T-helper 22 cell (primary cell): Measurements from ENCODE around the gene SHROOM2.
"Not testable (repeated sequence)": the region's sequence is repeated elsewhere in the genome, so short reads cannot be mapped to it uniquely, and the experiment has no call there.

Experiments used
- DNase-seq: peaks from one replicate; pipeline ENCODE4 v3.0.0-alpha.2; 2020; ENCODE audit warnings: low read depth

Gene SHROOM2

GRCh38 chrX:9785944-9786797 is at the start of gene SHROOM2:
Gene SHROOM2, plus strand, starts transcription at chrX:9786429. Its CDS starts 117 bp downstream, at chrX:9786546.
- DNase-seq = no peak

- no peak for DNase-seq
Observed at GRCh38 chrX:9737363-9737762, 48.9 kb upstream of the SHROOM2 start.

GRCh38 chrX:9738151-9738550 is 48.1 kb upstream of the SHROOM2 start:
- DNase-seq = no peak

GRCh38 chrX:9739130-9739529 is 47.1 kb upstream of the SHROOM2 start:
- no peak for DNase-seq

GRCh38 chrX:9745417-9746115 is 40.7 kb upstream of the SHROOM2 start:
- DNase-seq = no peak

- DNase-seq = no peak
Observed at GRCh38 chrX:9746148-9746888, 39.9 kb upstream of the SHROOM2 start.

- no peak for DNase-seq
Observed at GRCh38 chrX:9747644-9748043, 38.6 kb upstream of the SHROOM2 start.

GRCh38 chrX:9749146-9749692 is 37.0 kb upstream of the SHROOM2 start:
- DNase-seq = no peak

GRCh38 chrX:9757366-9757765 is 28.9 kb upstream of the SHROOM2 start:
- no peak for DNase-seq

- no peak for DNase-seq
Observed at GRCh38 chrX:9758021-9758638, 28.1 kb upstream of the SHROOM2 start.

GRCh38 chrX:9759337-9759736 is 26.9 kb upstream of the SHROOM2 start:
- no peak for DNase-seq

GRCh38 chrX:9765072-9765736 is 21.0 kb upstream of the SHROOM2 start:
- DNase-seq = no peak

- no peak for DNase-seq
Observed at GRCh38 chrX:9765737-9766097, 20.5 kb upstream of the SHROOM2 start, which contains the start of gene GPR143. Gene GPR143, minus strand, starts transcription at chrX:9765847. Its CDS starts 30 bp downstream, at chrX:9765817.

- DNase-seq = no peak
Observed at GRCh38 chrX:9767375-9767774, 18.9 kb upstream of the SHROOM2 start.

- not testable (repeated sequence) for DNase-seq
Observed at GRCh38 chrX:9768321-9768839, 17.8 kb upstream of the SHROOM2 start.

- DNase-seq = no peak
Observed at GRCh38 chrX:9770319-9770718, 15.9 kb upstream of the SHROOM2 start.

- DNase-seq = no peak
Observed at GRCh38 chrX:9772943-9773342, 13.3 kb upstream of the SHROOM2 start.

GRCh38 chrX:9775930-9776329 is 10.3 kb upstream of the SHROOM2 start:
- no peak for DNase-seq

GRCh38 chrX:9781941-9782340 is 4.3 kb upstream of the SHROOM2 start:
- DNase-seq = no peak

- no peak for DNase-seq
Observed at GRCh38 chrX:9784332-9784731, 1.9 kb upstream of the SHROOM2 start.
